A673 (cell line): ENCODE results near the gene CAMKK2. TPM values are rescaled to one million over a fixed set of nuclear protein-coding genes. Genes with fewer than 3 reads are reported as not detected.
"Not testable (repeated sequence)": the region's sequence is repeated elsewhere in the genome, so short reads cannot be mapped to it uniquely, and the experiment has no call there.

ENCODE experiments used
- BruUV-seq: library from RNA; stranded (reverse); fragments of 400-500 nt; replicated peaks from 2 replicates; lab custom pipeline; 2021; lab: Mats Ljungman, UMichigan
- CTCF ChIA-PET: fragments of 300-600 bp; sonication (Branson Sonifier 250); formaldehyde crosslinking; loops from one replicate; lab custom pipeline; 2022; ENCODE audit warnings: antibody characterized with exemption; lab: Charles Lee
- POLR2A ChIA-PET: fragments of 300-600 bp; sonication (Branson Sonifier 250); formaldehyde crosslinking; loops from one replicate; lab custom pipeline; 2022; ENCODE audit warnings: antibody characterized with exemption; ENCODE audit not compliant: low non-redundant PET; lab: Charles Lee
- DNase-seq: peaks from one replicate; pipeline ENCODE4 v3.0.0-alpha.2; 2015; ENCODE audit warnings: low spot score
- H3K27ac ChIP-seq: fragments of 200-600 bp; sonication (generic); 2 replicates; pipeline ENCODE4 v1.5.1; 2016; ENCODE audit warnings: mixed run types, low read depth, mild to moderate bottlenecking, mixed read lengths, antibody characterized with exemption, low read length; ENCODE audit not compliant: poor library complexity, severe bottlenecking
- H3K27me3 ChIP-seq: fragments of 200-600 bp; sonication (generic); replicated peaks from 2 replicates; pipeline ENCODE4 v1.6.1; 2017; ENCODE audit warnings: mixed run types, low read depth, mild to moderate bottlenecking, mixed read lengths, antibody characterized with exemption, low read length; ENCODE audit not compliant: insufficient read depth, poor library complexity
- H3K36me3 ChIP-seq: fragments of 200-600 bp; sonication (generic); 2 replicates; pipeline ENCODE4 v1.6.1; 2016; ENCODE audit warnings: mixed run types, mild to moderate bottlenecking, mixed read lengths, antibody characterized with exemption, low read length; ENCODE audit not compliant: insufficient read depth, poor library complexity, severe bottlenecking
- H3K4me1 ChIP-seq: fragments of 200-600 bp; sonication (generic); 2 replicates; pipeline ENCODE4 v1.6.1; 2017; ENCODE audit warnings: mixed run types, mild to moderate bottlenecking, mixed read lengths, antibody characterized with exemption, low read length; ENCODE audit not compliant: insufficient read depth, poor library complexity, severe bottlenecking
- H3K4me3 ChIP-seq: fragments of 200-600 bp; sonication (generic); 2 replicates; pipeline ENCODE4 v1.5.1; 2016; ENCODE audit warnings: low read depth, mixed run types, mild to moderate bottlenecking, mixed read lengths, low read length; ENCODE audit not compliant: poor library complexity, severe bottlenecking
- H3K9me3 ChIP-seq: fragments of 200-600 bp; sonication (generic); 2 replicates; pipeline ENCODE4 v1.6.1; 2016; ENCODE audit warnings: mixed run types, low read depth, mild to moderate bottlenecking, mixed read lengths, antibody characterized with exemption, low read length; ENCODE audit not compliant: poor library complexity, severe bottlenecking
- CTCF ChIP-seq: fragments of 300-800, 200-600 bp; sonication (generic); conservative IDR thresholded peaks from 2 replicates; pipeline ENCODE4 v1.5.1; 2017; ENCODE audit warnings: low read depth, mild to moderate bottlenecking, antibody characterized with exemption, low read length, moderate library complexity, mixed read lengths
- EZH2 ChIP-seq: fragments of 200-600 bp; sonication (generic); IDR thresholded peaks from 2 replicates; pipeline ENCODE4 v1.6.1; 2017; ENCODE audit warnings: borderline replicate concordance, low read depth, mild to moderate bottlenecking, mixed read lengths, antibody characterized with exemption, low read length; ENCODE audit not compliant: poor library complexity, severe bottlenecking
- intact Hi-C: fragments of 100-400 bp; cut with micrococcal nuclease; formaldehyde crosslinking; loops from one replicate; pipeline ENCODE4 v1.10.0; 2022; ENCODE audit not compliant: unreplicated experiment
- total RNA-seq: library from RNA; stranded (reverse); gene quantifications from 2 replicates; pipeline ENCODE4 v1.2.3, GENCODE V29; 2021

Gene CAMKK2
- total RNA-seq, 1 experiment from 2014 or later, result 33.0 TPM

- no peaks in the 10 kb centered on the region for H3K36me3 ChIP-seq
- POLR2A ChIA-PET, result no interaction called here
- H3K4me3 ChIP-seq, result no peak overlapping the region
- H3K27me3 ChIP-seq, result no peaks in the 10 kb centered on the region
- H3K27ac ChIP-seq, result no peak overlapping the region
- H3K9me3 ChIP-seq, result no peaks in the 10 kb centered on the region
- intact Hi-C loops, result no loop called here
- BruUV-seq, result no TSS peak
- TF ChIP-seq CTCF (no peak), EZH2 (no peak)
- no peak for DNase-seq
- peaks cover 18% of the 10 kb centered on the region for H3K4me1 ChIP-seq
- CTCF ChIA-PET, result no interaction called here
Measured at GRCh38 chr12:121299662-121300061, 3.2 kb upstream of the CAMKK2 start.

- POLR2A ChIA-PET, H3K36me3 ChIP-seq, H3K9me3 ChIP-seq, CTCF ChIA-PET, H3K27ac ChIP-seq, H3K27me3 ChIP-seq, intact Hi-C loops, DNase-seq, BruUV-seq, H3K4me3 ChIP-seq: not testable (repeated sequence)
- peaks cover 19% of the 10 kb centered on the region for H3K4me1 ChIP-seq
Measured at GRCh38 chr12:121298411-121298810, 1.9 kb upstream of the CAMKK2 start.

GRCh38 chr12:121297435-121297991 is 1.0 kb upstream of the CAMKK2 start:
- no peaks in the 10 kb centered on the region for H3K27me3 ChIP-seq
- CTCF ChIA-PET, result interaction anchor here (0.5 to 0.6 kb wide), 2 partner anchors 38 to 255 kb away, joined by 4 to 5 read pairs; no protein-coding TSS in a partner anchor
- no peak for TF ChIP-seq EZH2
- no peak for TF ChIP-seq CTCF
- intact Hi-C loops, result no loop called here
- peak overlapping the region; percentile 81 for H3K27ac ChIP-seq
- H3K4me1 ChIP-seq, result peaks cover 19% of the 10 kb centered on the region
- peak overlapping the region; percentile 100 for H3K4me3 ChIP-seq
- peak; percentile 63 for DNase-seq
- POLR2A ChIA-PET, result interaction anchor here (0.6 to 0.9 kb wide), 2 partner anchors 55 to 186 kb away, joined by 3 to 5 read pairs; no protein-coding TSS in a partner anchor
- no peaks in the 10 kb centered on the region for H3K9me3 ChIP-seq
- BruUV-seq, result no TSS peak
- peaks cover under 1% of the 10 kb centered on the region for H3K36me3 ChIP-seq
